SH-SY5Y (cell line): ENCODE results near the gene DNAI4.

Experiments used
- GATA2 ChIP-seq: IDR thresholded peaks from 2 replicates; pipeline ENCODE4 v1.6.1; 2011; ENCODE audit warnings: mild to moderate bottlenecking, low read depth, low read length
- GATA3 ChIP-seq: IDR thresholded peaks from 2 replicates; pipeline ENCODE4 v1.6.1; 2011; ENCODE audit warnings: low read depth, mild to moderate bottlenecking, low read length, moderate library complexity

GRCh38 chr1:66840929-66841328, 83.7 kb downstream of the DNAI4 start:
- TF ChIP-seq GATA3, result no peak
- no peak for TF ChIP-seq GATA2
